Stimulated activated CD4-positive, alpha-beta T cell treated with anti-CD3 and anti-CD28 coated beads, Interleukin-15, amount 100 ng/mL, for 1 hour (primary cell): ENCODE measurements around the gene CFAP97.
"Not testable (repeated sequence)": the region's sequence is repeated elsewhere in the genome, so short reads cannot be mapped to it uniquely, and the experiment has no call there.

Experiments used
- DNase-seq, 2 donors: peaks; one replicate each; pipeline ENCODE4 v3.0.0-alpha.2; 2020; ENCODE audit warnings: low read depth in 1 of 2, low spot score in 1 of 2

CFAP97 gene

GRCh38 chr4:185142912-185143600 lies 60.7 kb downstream of the CFAP97 start, which contains the start of gene SLC25A4:
Gene SLC25A4, plus strand, starts transcription at chr4:185143266. Its CDS starts 107 bp downstream, at chr4:185143373.
- peak; percentile 68 to 78 for DNase-seq

GRCh38 chr4:185142564-185142911 lies 61.3 kb downstream of the CFAP97 start:
- no peak for DNase-seq

- no peak for DNase-seq
These were observed 62.0 kb downstream of the CFAP97 start for GRCh38 chr4:185141777-185142176.

GRCh38 chr4:185139736-185140135 lies 64.1 kb downstream of the CFAP97 start:
- no peak for DNase-seq

- no peak for DNase-seq
These were observed 65.6 kb downstream of the CFAP97 start for GRCh38 chr4:185138161-185138560.

GRCh38 chr4:185137233-185137925 lies 66.4 kb downstream of the CFAP97 start:
- DNase-seq: no peak

- no peak for DNase-seq
These were observed 69.4 kb downstream of the CFAP97 start for GRCh38 chr4:185134307-185134869.

- DNase-seq: peak in 1 of 2 donors; percentile 14
These were observed 75.3 kb downstream of the CFAP97 start for GRCh38 chr4:185128272-185129119.

- DNase-seq: no peak
These were observed 76.5 kb downstream of the CFAP97 start for GRCh38 chr4:185127021-185127925.

- DNase-seq: no peak
These were observed 79.8 kb downstream of the CFAP97 start for GRCh38 chr4:185124006-185124405.

- no peak for DNase-seq
These were observed 81.0 kb downstream of the CFAP97 start for GRCh38 chr4:185122681-185123345.

GRCh38 chr4:185120631-185120946 lies 83.2 kb downstream of the CFAP97 start:
- no peak for DNase-seq

- DNase-seq: no peak
These were observed 83.7 kb downstream of the CFAP97 start for GRCh38 chr4:185119927-185120630.

- DNase-seq: not testable (repeated sequence)
These were observed 84.3 kb downstream of the CFAP97 start for GRCh38 chr4:185119467-185119866.

GRCh38 chr4:185118876-185119275 lies 84.9 kb downstream of the CFAP97 start:
- no peak for DNase-seq

GRCh38 chr4:185117300-185117934 lies 86.4 kb downstream of the CFAP97 start:
- no peak for DNase-seq

- no peak for DNase-seq
These were observed 88.0 kb downstream of the CFAP97 start for GRCh38 chr4:185115827-185116232.

- DNase-seq: no peak
These were observed 90.5 kb downstream of the CFAP97 start for GRCh38 chr4:185113340-185113739.

- no peak for DNase-seq
These were observed 91.7 kb downstream of the CFAP97 start for GRCh38 chr4:185112104-185112503.
